Stimulated activated CD8-positive, alpha-beta memory T cell treated with anti-CD3 and anti-CD28 coated beads, Interleukin-4, amount 100 ng/mL, for 24 hours (primary cell): Measurements from ENCODE around the gene ETV5.

Experiments
- DNase-seq: peaks from one replicate; pipeline ENCODE4 v3.0.0-alpha.2; 2020; ENCODE audit warnings: low read depth

The ETV5 gene

DNA sequence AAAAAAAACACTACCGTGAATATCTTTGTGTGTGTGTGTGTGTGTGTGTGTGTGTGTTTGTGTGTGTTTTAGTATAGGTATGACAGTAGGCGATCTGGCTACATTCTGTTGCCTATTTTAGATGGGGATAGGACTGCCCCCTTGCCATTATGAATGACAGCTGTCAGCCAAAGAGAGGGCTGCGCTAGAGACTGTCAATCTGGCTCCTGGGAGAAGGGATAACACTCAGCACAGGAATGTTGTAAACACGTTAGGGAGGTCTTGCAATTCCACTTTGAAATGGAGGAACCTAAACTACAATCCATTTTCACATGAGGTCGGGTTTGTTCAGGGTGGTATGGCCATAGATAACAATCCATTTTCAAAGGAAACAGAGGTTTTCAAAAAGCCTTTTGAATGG, 14.1 kb upstream of the ETV5 start:
- DNase-seq = no peak

GRCh38 chr3:186121968-186122367, 13.1 kb upstream of the ETV5 start:
- no peak for DNase-seq

DNA sequence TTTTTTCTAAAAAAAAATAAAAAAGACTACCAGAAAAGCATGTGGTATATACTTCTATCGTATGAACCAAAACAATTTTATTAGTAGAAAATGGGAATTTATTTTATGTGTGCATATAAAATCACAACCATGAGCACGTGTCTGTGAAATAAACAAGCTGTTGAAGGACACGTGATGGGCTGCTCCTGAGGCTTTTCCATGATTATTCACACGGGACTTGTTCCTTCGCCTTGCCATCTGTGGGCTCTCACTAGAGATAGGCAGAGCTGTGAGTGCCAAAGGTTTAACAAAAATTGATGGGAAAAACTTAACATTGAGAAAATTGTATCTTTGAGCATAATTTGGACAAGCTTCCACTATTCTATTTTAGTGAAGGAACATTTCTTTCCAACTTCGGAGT, 12.4 kb upstream of the ETV5 start:
- no peak for DNase-seq

- no peak for DNase-seq
These were observed 10.6 kb upstream of the ETV5 start for GRCh38 chr3:186119499-186119898.

DNA sequence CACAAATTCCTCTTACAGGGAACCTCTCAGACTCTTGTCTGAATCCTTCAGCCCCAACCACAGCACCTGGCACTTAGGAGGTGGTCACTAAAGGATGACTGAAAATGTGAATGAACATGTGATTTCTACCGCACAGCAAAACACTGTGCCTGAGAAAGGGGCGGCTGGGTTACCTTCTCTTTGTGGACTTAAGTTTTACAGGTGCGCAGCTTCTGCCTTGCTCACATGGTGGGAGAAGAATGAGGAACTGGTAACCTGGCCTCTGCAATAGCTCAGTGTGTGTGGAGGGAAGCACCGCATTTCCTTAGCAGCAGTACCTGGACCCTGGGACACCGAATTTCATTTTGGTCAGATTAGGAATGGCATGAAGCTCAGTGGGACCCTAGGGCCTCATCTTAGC, 9.8 kb upstream of the ETV5 start:
- DNase-seq = no peak

GRCh38 chr3:186117521-186118134, 8.7 kb upstream of the ETV5 start:
- DNase-seq = no peak

DNA sequence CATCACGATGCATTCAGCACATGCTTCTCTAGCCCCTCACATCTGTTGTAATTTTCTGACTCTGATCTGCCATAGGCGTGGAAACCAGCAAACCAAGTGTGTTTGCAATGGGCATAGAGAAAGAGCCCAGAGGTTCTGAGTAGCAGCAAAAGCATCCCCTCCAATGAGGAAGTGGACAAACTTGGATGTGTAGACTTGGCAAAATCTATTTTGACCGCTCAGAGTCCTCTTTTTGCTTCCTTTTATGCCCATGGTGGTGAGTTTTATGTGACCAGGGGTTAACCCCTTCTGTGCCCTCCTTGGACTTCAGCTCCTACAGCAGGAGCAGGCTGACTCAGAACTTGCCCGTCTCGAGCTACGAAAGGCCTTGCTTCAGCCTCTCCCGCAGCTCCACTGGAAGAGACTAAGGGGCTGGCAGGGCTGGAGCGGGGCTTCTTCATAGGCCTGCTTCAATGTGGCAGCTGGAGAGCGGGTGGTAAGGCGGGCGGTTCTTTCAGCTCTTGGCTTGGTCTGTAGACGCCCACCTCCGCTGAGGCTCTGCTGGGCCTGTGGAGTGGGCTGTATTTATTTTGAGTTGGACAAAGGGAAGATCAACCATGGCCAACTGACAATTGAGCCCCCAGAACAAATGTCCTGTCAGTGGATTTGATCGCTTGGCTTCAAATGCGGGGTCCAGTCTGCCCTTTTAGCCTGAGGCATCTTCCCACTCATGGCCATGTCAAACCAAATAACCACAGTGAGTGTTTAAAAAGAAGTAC, 6.5 kb upstream of the ETV5 start:
- no peak for DNase-seq

- DNase-seq = no peak
These were observed 2.4 kb upstream of the ETV5 start for GRCh38 chr3:186110975-186111974.

GRCh38 chr3:186109897-186110803, 1.3 kb upstream of the ETV5 start:
- no peak for DNase-seq

GRCh38 chr3:186108106-186108940, 566 bp downstream of the ETV5 start:
- DNase-seq = no peak

DNA sequence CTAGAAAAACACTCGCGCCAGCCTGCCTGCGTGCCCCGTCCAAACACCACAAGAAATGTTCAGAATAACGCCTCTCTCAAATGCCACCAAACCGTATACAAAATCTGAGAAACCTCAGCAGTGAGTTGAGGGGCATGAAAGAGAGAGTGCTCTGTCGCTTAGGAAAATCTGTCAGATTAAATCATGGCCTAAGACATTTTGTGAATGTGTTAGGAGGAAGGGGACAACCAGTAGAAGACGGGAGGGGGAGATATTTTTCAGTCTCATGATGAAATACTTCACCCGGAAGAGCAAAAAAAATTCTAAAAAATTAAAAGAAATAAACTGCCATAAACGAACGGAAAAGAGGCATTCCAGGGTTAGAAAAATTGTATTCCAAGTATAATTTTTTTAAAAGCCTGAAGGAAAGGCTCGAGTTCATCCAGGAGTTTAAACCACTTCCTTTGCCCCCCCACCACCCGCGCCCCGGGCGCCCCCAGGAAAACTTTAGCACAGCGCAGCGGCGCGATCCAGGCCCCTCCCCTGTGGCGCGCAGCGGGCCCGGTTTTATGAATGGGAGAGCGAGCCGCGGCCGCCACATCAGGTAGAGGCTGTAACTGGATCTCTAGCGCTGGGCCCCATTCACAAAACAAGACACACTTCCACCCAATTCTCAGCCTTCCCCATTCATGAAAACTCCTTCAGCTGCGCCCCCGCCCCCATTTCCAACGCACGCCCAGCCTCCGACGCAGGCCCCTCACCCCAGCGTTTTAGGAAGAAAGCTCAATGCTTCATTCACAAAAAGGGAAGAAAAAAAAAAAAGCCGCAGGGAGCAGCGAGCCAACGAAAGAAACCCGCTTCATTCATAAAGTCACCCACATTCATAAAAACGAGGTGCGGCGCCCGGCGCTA, 1.4 kb downstream of the ETV5 start:
- DNase-seq = no peak

DNA sequence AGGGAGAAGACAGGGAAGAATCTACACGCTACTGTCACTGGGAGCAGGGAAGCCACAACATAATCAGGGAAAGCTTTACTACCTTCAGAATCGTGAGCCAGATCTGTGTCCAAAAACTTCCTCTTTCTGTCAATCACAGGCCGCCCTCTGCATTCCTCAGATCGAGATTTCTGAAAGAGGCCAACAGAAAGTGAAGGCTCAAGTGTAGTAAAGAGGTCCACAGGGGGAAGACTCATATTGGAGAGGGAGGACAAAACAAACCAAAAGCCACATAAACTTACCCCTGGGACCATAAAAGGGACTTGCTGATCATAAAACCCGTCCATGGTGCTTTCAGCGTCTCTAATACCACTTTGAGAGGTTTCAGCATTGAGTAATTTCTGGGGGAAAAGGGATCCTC, 3.3 kb downstream of the ETV5 start:
- no peak for DNase-seq

GRCh38 chr3:186102687-186103086, 6.2 kb downstream of the ETV5 start:
- no peak for DNase-seq

DNA sequence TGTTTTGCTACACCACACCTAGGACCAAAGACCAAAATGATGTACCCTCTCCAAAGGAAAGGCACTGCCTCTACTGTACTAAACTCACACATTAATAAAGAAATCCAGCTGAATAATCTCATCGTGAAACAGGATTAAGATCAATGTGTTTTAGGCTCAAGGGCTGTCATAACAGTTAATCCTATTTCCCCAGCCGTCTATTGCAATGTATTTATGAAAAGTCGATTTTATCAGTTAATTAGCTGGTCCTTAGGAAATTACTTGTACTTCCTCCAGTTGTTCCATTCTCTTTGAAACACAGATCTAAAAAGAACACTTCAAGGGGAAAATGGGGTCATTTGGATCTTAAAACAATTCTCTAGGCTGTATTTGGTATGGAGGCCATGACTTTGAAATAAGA, 8.5 kb downstream of the ETV5 start:
- DNase-seq = no peak

GRCh38 chr3:186099178-186099577, 9.7 kb downstream of the ETV5 start:
- no peak for DNase-seq

- no peak for DNase-seq
These were observed 10.1 kb downstream of the ETV5 start for GRCh38 chr3:186098740-186099139.

- no peak for DNase-seq
These were observed 11.0 kb downstream of the ETV5 start for GRCh38 chr3:186097663-186098451.

- no peak for DNase-seq
These were observed 11.6 kb downstream of the ETV5 start for GRCh38 chr3:186097317-186097662.

DNA sequence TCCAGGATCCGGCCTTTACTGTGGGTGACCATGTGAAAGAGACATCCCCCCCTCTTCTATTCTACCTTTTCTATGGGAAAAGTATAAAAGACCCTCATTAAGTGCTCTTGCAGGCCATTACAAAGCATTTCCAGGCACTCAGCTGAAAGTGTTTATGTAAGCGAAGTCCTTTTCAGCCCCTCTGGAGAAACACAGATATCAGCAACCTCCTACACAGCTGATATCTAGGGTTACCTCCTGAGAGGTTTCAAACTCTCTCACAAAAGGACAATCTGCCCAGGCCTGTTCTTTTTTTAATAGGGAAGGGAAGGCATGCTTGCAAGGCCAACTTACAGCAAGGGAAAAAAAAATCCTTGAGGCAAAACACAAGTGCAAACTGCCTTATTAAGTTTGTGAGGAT, 12.6 kb downstream of the ETV5 start:
- no peak for DNase-seq
